Measurements from ENCODE around the gene ZP2.

The ZP2 gene

GRCh38 chr16:21227866-21228265 lies 16.5 kb upstream of the ZP2 start:
- TF ChIP-seq CTCF (IDR thresholded peaks at IDR 0.05; ENCODE audit: insufficient read depth, low read depth, low read length, missing control alignments) = no peak
- H3K4me3 ChIP-seq (ENCODE audit: low read length) = no peak overlapping the region
- no peak for DNase-seq (ENCODE audit: low read depth)

GRCh38 chr16:21226749-21227148 lies 15.4 kb upstream of the ZP2 start:
- H3K4me3 ChIP-seq (ENCODE audit: low read length) = no peak overlapping the region
- TF ChIP-seq CTCF (IDR thresholded peaks at IDR 0.05; ENCODE audit: insufficient read depth, low read depth, low read length, missing control alignments) = no peak
- DNase-seq (ENCODE audit: low read depth) = no peak

- no peak for TF ChIP-seq CTCF (IDR thresholded peaks at IDR 0.05; ENCODE audit: insufficient read depth, low read depth, low read length, missing control alignments)
- DNase-seq (ENCODE audit: low read depth) = no peak
- no peak overlapping the region for H3K4me3 ChIP-seq (ENCODE audit: low read length)
Measured at GRCh38 chr16:21224800-21225199, 13.4 kb upstream of the ZP2 start.

- no peak overlapping the region for H3K4me3 ChIP-seq (ENCODE audit: low read length)
- no peak for TF ChIP-seq CTCF (IDR thresholded peaks at IDR 0.05; ENCODE audit: insufficient read depth, low read depth, low read length, missing control alignments)
- no peak for DNase-seq (ENCODE audit: low read depth)
Measured at GRCh38 chr16:21223787-21224186, 12.4 kb upstream of the ZP2 start.

- H3K4me3 ChIP-seq (ENCODE audit: low read length) = no peak overlapping the region
- DNase-seq (ENCODE audit: low read depth) = no peak
- TF ChIP-seq CTCF (IDR thresholded peaks at IDR 0.05; ENCODE audit: insufficient read depth, low read depth, low read length, missing control alignments) = no peak
Measured at GRCh38 chr16:21222495-21223337, 11.3 kb upstream of the ZP2 start.

- no peak overlapping the region for H3K4me3 ChIP-seq (ENCODE audit: low read length)
- TF ChIP-seq CTCF (IDR thresholded peaks at IDR 0.05; ENCODE audit: insufficient read depth, low read depth, low read length, missing control alignments) = no peak
- no peak for DNase-seq (ENCODE audit: low read depth)
Measured at GRCh38 chr16:21219551-21219950, 8.2 kb upstream of the ZP2 start.

GRCh38 chr16:21218153-21218552 lies 6.8 kb upstream of the ZP2 start:
- peak; percentile 62 for DNase-seq (ENCODE audit: low read depth)
- no peak for TF ChIP-seq CTCF (IDR thresholded peaks at IDR 0.05; ENCODE audit: insufficient read depth, low read depth, low read length, missing control alignments)
- H3K4me3 ChIP-seq (ENCODE audit: low read length) = no peak overlapping the region
